GM12891 (cell line): Measurements from ENCODE around the gene GPAT3.

Source experiments
- POLR2A ChIP-seq: IDR thresholded peaks from 2 replicates; pipeline ENCODE4 v1.6.1; 2011; ENCODE audit warnings: low read depth, low read length, control low read depth
- SPI1 ChIP-seq: IDR thresholded peaks from 2 replicates; pipeline ENCODE4 v1.6.1; 2011; ENCODE audit warnings: low read depth, low read length, control low read depth
- TAF1 ChIP-seq: IDR thresholded peaks from 2 replicates; pipeline ENCODE4 v1.6.1; 2011; ENCODE audit warnings: low read depth, low read length, control low read depth

DNA sequence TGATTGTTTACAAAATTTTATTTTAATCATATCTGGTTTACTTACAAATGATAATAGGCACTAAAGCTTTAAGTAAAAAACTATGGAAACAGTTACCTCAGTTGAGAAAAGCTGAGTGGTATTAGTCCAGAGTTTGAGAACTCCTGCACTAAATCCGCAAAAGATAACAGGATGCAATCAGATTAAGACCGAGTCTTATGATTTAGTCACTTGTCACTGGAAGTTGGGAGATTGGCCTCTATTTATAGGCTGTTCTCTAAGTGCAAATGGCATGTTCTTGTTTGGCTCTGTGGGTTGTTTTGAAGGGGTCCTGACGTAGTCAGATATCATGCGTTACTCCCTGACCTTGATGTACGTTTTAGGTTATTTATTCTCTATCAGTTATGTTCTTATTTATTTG is 6.3 kb downstream of the GPAT3 start:
- TF ChIP-seq TAF1 (no peak), SPI1 (no peak), POLR2A (no peak)
